Measurements from ENCODE around the gene USP1.

The USP1 gene

DNA sequence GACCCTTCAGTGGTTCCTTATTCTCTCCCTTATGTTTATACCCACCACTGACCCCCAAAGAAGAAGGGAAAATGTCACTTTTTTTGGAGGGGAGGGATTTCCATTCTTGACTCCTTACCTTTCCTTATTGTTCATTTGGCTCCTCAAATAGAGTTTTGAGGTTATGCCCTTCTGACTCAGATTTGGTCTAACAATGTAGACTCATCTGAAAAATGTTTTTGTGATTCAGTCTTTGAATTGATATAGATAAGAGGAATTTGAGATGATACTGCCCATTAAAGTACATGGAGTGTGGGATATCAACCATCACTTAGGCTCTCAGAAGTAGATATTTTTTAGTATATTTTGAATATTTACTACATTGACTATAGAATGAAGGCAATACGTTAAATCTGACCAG is 16.1 kb downstream of the USP1 start:
- TF ChIP-seq, protein P1, sequence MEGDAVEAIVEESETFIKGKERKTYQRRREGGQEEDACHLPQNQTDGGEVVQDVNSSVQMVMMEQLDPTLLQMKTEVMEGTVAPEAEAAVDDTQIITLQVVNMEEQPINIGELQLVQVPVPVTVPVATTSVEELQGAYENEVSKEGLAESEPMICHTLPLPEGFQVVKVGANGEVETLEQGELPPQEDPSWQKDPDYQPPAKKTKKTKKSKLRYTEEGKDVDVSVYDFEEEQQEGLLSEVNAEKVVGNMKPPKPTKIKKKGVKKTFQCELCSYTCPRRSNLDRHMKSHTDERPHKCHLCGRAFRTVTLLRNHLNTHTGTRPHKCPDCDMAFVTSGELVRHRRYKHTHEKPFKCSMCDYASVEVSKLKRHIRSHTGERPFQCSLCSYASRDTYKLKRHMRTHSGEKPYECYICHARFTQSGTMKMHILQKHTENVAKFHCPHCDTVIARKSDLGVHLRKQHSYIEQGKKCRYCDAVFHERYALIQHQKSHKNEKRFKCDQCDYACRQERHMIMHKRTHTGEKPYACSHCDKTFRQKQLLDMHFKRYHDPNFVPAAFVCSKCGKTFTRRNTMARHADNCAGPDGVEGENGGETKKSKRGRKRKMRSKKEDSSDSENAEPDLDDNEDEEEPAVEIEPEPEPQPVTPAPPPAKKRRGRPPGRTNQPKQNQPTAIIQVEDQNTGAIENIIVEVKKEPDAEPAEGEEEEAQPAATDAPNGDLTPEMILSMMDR (IDR thresholded peaks at IDR 0.05; ENCODE audit: insufficient read depth, missing control alignments) = no peak
- no peak for DNase-seq (ENCODE audit: insufficient read length, low spot score)
- no peak for FAIRE-seq

DNA sequence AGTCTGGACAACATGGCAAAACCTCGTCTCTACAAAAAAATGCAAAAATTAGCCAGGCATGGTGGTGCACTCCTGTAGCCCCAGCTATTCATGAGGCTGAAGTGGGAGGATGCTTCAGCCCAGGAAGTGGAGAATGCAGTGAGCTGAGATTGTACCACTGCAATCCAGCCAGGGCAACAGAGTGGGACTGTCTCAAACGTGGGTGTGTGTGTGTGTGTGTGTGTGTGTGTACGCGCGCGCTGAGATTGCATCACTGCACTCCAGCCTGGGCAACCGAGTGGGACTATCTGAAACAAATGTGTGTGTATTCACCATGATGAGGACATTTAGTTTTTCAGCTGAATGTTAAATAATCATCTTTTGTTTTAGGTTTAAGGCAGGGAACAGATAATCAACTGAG is 21.1 kb downstream of the USP1 start:
- TF ChIP-seq, protein P1 (IDR thresholded peaks at IDR 0.05; ENCODE audit: insufficient read depth, missing control alignments) = no peak
- DNase-seq (ENCODE audit: insufficient read length, low spot score) = no peak
- no peak for FAIRE-seq

DNA sequence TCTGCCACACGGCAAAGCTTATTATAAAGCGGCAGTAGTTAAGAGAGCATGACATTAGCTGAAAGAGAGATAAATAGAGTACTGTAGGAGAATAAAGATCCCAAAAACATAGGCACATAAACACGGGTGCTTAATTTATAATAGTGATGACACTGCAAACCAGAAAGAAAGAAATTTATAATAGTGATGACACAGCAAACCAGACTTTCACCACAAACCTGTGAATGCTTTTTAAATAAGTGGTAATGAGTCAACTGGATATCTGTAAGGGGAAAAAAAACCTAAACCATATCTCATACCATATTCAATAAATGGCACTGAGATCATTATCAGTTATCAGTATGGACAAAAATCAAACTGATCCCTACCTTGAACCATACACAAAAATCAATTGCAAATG is 25.5 kb downstream of the USP1 start:
- DNase-seq (ENCODE audit: insufficient read length, low spot score) = no peak
- TF ChIP-seq, protein P1 (IDR thresholded peaks at IDR 0.05; ENCODE audit: insufficient read depth, missing control alignments) = no peak
- FAIRE-seq = no peak

DNA sequence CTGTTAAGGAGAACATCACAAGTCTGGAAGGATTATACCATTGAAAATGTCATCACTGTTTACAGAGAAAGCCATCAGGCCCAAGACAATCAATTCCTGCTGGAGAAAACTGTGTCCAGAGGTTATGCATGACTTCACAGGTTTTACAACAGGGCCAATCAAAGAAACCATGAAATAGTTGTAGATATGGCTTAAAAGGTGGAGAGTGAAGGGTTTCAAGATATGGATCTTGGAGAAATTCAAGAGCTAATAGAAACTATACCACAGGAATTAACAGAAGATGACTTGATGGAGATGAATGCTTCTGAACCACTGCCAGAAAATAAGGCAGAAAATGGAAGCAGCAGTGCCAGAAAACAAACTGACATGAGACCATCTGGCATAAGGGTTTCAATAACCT is 30.2 kb downstream of the USP1 start:
- DNase-seq (ENCODE audit: insufficient read length, low spot score) = no peak
- TF ChIP-seq, protein P1 (IDR thresholded peaks at IDR 0.05; ENCODE audit: insufficient read depth, missing control alignments) = no peak
- FAIRE-seq = no peak

DNA sequence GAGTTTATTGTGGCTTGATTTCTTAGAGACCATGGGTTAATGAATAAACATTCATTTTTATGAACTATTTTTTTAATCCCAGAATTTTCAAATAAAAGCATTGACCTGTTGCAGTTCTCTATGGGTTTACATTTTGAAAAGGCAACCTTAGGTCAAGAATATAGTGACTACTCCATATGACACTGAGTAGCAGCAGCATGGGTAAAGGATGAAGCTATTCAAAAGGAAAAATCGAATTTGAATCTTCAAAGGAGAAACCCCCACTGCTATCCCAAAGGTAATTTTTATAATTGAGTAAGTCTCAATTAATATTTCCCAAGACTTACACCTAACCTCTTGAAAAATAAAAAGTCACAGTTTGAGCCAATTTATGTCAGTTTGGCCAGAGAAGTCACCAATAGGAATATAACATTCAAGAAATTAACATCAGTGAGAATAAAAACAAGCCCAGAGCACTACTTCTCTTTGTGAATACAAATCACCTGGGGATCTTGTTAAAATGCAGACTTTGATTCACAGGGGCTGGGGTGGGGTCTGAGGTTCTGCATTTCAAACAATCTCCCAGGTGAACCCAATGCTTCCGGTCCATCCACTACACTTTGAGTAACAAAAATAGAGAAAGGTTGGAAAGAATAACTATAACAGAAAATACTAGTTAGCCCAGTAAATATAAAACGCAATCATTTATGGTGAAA is 39.8 kb downstream of the USP1 start:
- DNase-seq (ENCODE audit: insufficient read length, low spot score) (no peak), FAIRE-seq (no peak)
- TF ChIP-seq, protein P1 (IDR thresholded peaks at IDR 0.05; ENCODE audit: insufficient read depth, missing control alignments) = no peak

DNA sequence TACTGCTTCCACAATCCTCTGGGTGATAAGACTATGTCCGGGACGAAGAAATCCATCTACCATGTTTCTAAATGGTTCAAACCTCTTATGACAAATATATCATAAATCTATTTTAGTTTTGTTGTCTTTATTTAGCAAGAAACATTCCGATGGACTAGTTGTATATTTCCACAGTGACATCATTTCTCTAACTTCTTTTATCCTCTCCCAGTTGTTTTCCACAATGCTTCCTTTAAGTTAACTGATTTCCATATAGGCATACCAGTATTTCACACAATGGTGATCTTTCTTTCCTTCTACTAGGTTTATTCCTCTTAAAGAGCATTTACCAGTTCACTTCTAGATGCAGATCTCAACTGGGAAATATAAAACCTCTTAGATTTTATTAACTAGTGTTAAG is 44.8 kb downstream of the USP1 start:
- FAIRE-seq = no peak
- no peak for DNase-seq (ENCODE audit: insufficient read length, low spot score)
- TF ChIP-seq, protein P1 (IDR thresholded peaks at IDR 0.05; ENCODE audit: insufficient read depth, missing control alignments) = no peak

DNA sequence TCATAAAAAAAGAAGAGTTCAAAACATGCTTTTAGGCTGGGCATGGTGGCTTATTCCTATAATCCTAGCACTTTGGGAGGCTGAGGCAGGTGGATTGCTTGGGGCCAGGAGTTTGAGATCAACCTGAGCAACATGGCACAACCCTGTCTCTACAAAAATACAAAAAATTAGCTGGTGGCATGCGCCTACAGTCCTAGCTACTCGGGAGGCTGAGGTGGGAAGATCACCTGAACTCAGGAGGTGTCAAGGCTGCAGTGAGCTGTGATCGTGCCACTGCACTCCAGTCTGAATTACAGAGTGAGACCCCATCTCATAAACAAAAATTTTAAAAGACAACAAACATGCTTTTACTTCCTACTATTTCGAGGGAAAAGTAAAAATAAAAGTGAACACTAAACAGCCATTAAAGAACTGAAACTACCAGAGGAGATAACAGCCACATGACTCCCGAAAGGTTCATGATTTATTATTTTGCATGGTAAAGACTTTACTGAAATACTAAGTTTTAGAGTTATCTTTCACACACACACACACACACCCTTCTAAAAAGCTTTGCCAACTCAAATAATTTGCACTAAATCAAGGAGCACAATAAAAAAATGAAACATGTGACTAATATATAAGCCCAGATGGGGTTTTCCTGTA is 48.1 kb downstream of the USP1 start:
- FAIRE-seq = no peak
- TF ChIP-seq, protein P1 (IDR thresholded peaks at IDR 0.05; ENCODE audit: insufficient read depth, missing control alignments) = no peak
- no peak for DNase-seq (ENCODE audit: insufficient read length, low spot score)

Measured in D721Med (cell line).